Fibroblast of lung (primary cell): ENCODE measurements around the gene EXOSC10. TPM values are rescaled to one million over a fixed set of nuclear protein-coding genes. Genes with fewer than 3 reads are reported as not detected.

Experiments used
- DNase-seq, 2 donors: peaks; one replicate each; pipeline versions ENCODE4 v3.0.0 to v3.0.0-alpha.2; 2010; ENCODE audit warnings: low read depth in 2 of 2
- H2AFZ ChIP-seq: 2 replicates; pipeline ENCODE4 v1.5.1; 2012; ENCODE audit warnings: low read length, control low read depth, inconsistent platforms
- H3K27ac ChIP-seq: 2 replicates; pipeline ENCODE4 v1.5.1; 2011; ENCODE audit warnings: low read length, control low read depth; ENCODE audit not compliant: insufficient read depth
- H3K27me3 ChIP-seq: 2 replicates; pipeline ENCODE4 v1.5.1; 2011; ENCODE audit warnings: mild to moderate bottlenecking, low read length; ENCODE audit not compliant: control insufficient read depth, insufficient read depth
- H3K36me3 ChIP-seq: 2 replicates; pipeline ENCODE4 v1.5.1; 2011; ENCODE audit warnings: low read length; ENCODE audit not compliant: control insufficient read depth, insufficient read depth
- H3K4me1 ChIP-seq: 2 replicates; pipeline ENCODE4 v1.5.1; 2011; ENCODE audit warnings: low read length; ENCODE audit not compliant: control insufficient read depth, insufficient read depth; ENCODE audit errors: extremely low read depth
- H3K4me2 ChIP-seq: 2 replicates; pipeline ENCODE4 v1.5.1; 2011; ENCODE audit warnings: low read length, control low read depth; ENCODE audit not compliant: insufficient read depth; ENCODE audit errors: extremely low read depth
- H3K4me3 ChIP-seq, 4 experiments: fragments of 200-600 bp in 1 of 4; sonication (generic) in 1 of 4; replicated peaks in 1 of 4; 2 replicates each; pipeline ENCODE4 v1.5.1; 2011 to 2016; ENCODE audit warnings: low read length in 4 of 4, low read depth in 3 of 4, mild to moderate bottlenecking in 3 of 4, control low read depth in 2 of 4, inconsistent platforms in 1 of 4, mixed read lengths in 1 of 4; ENCODE audit not compliant: insufficient read depth in 1 of 4; ENCODE audit errors: control extremely low read depth in 1 of 4
- H3K79me2 ChIP-seq: 2 replicates; pipeline ENCODE4 v1.5.1; 2012; ENCODE audit warnings: mild to moderate bottlenecking, low read length, inconsistent platforms; ENCODE audit not compliant: control insufficient read depth, insufficient read depth
- H3K9ac ChIP-seq: 2 replicates; pipeline ENCODE4 v1.5.1; 2011; ENCODE audit warnings: mild to moderate bottlenecking, low read length, control low read depth; ENCODE audit not compliant: insufficient read depth
- H3K9me3 ChIP-seq: 2 replicates; pipeline ENCODE4 v1.5.1; 2012; ENCODE audit warnings: low read depth, low read length; ENCODE audit not compliant: control insufficient read depth, insufficient read depth
- H4K20me1 ChIP-seq: 2 replicates; pipeline ENCODE4 v1.5.1; 2011; ENCODE audit warnings: low read length; ENCODE audit not compliant: control insufficient read depth, insufficient read depth; ENCODE audit errors: extremely low read depth
- EZH2 ChIP-seq: IDR thresholded peaks from 2 replicates; pipeline ENCODE4 v1.5.1; 2012; ENCODE audit warnings: low read length, control low read depth, mild to moderate bottlenecking; ENCODE audit errors: missing control alignments
- polyA plus RNA-seq, 2 donors: library from polyadenylated mRNA; depleted of rRNA in 1 of 2; stranded (reverse) in 1 of 2; unstranded in 1 of 2; fragments of >200 nt; gene quantifications; 2 replicates each; pipeline ENCODE4 v1.2.1, GENCODE V29; 2011 to 2012; ENCODE audit warnings: missing spikeins in 1 of 2
- total RNA-seq: library from RNA; depleted of rRNA; stranded (reverse); fragments of >200 nt; gene quantifications from 2 replicates; pipeline ENCODE4 v1.2.1, GENCODE V29; 2014
- TF ChIP-seq, protein P1 (sequence below), 2 donors: IDR thresholded peaks in 1 of 2; conservative IDR thresholded peaks in 1 of 2; 1 replicate in 1 of 2; 2 replicates in 1 of 2; pipeline ENCODE4 v1.5.1; 2011 to 2012; ENCODE audit warnings: low read length in 2 of 2, control low read depth in 1 of 2, inconsistent platforms in 1 of 2, low read depth in 1 of 2, mild to moderate bottlenecking in 1 of 2

Gene EXOSC10
- total and polyA plus RNA-seq, 2 donors (not counting 1 experiment from before 2014, with no cell fraction given): 36.2 to 56.3 TPM

GRCh38 chr1:11027316-11027715 is 72.4 kb downstream of the EXOSC10 start:
- no peak overlapping the region for H3K9ac ChIP-seq
- no peaks in the 10 kb centered on the region for H3K27me3 ChIP-seq
- no peaks in the 10 kb centered on the region for H3K4me1 ChIP-seq
- no peak overlapping the region for H3K27ac ChIP-seq
- no peaks in the 10 kb centered on the region for H3K9me3 ChIP-seq
- H3K79me2 ChIP-seq: no peaks in the 10 kb centered on the region
- no peaks in the 10 kb centered on the region for H4K20me1 ChIP-seq
- H3K36me3 ChIP-seq: peaks cover 6% of the 10 kb centered on the region
- TF ChIP-seq EZH2: no peak
- TF ChIP-seq, protein P1, sequence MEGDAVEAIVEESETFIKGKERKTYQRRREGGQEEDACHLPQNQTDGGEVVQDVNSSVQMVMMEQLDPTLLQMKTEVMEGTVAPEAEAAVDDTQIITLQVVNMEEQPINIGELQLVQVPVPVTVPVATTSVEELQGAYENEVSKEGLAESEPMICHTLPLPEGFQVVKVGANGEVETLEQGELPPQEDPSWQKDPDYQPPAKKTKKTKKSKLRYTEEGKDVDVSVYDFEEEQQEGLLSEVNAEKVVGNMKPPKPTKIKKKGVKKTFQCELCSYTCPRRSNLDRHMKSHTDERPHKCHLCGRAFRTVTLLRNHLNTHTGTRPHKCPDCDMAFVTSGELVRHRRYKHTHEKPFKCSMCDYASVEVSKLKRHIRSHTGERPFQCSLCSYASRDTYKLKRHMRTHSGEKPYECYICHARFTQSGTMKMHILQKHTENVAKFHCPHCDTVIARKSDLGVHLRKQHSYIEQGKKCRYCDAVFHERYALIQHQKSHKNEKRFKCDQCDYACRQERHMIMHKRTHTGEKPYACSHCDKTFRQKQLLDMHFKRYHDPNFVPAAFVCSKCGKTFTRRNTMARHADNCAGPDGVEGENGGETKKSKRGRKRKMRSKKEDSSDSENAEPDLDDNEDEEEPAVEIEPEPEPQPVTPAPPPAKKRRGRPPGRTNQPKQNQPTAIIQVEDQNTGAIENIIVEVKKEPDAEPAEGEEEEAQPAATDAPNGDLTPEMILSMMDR (conservative IDR thresholded peaks at IDR 0.05 in 1 of 2, IDR thresholded peaks at IDR 0.05 in 1 of 2; ENCODE audit: low read depth in 1 of 2, low read length in 2 of 2): no peak
- H2AFZ ChIP-seq: no peak overlapping the region
- H3K4me3 ChIP-seq: no peak overlapping the region
- DNase-seq: no peak
- no peak overlapping the region for H3K4me2 ChIP-seq

- no peak overlapping the region for H3K4me2 ChIP-seq
- H3K27ac ChIP-seq: no peak overlapping the region
- DNase-seq: no peak
- H3K36me3 ChIP-seq: peaks cover 10% of the 10 kb centered on the region
- no peak overlapping the region for H2AFZ ChIP-seq
- H3K27me3 ChIP-seq: no peaks in the 10 kb centered on the region
- no peaks in the 10 kb centered on the region for H4K20me1 ChIP-seq
- no peak overlapping the region for H3K9ac ChIP-seq
- H3K79me2 ChIP-seq: no peaks in the 10 kb centered on the region
- no peaks in the 10 kb centered on the region for H3K9me3 ChIP-seq
- TF ChIP-seq, protein P1 (conservative IDR thresholded peaks at IDR 0.05 in 1 of 2, IDR thresholded peaks at IDR 0.05 in 1 of 2; ENCODE audit: low read depth in 1 of 2, low read length in 2 of 2): no peak
- no peak for TF ChIP-seq EZH2
- no peaks in the 10 kb centered on the region for H3K4me1 ChIP-seq
- no peak overlapping the region for H3K4me3 ChIP-seq
Measured at GRCh38 chr1:11026903-11027302, 72.8 kb downstream of the EXOSC10 start.

GRCh38 chr1:11026052-11026451 is 73.6 kb downstream of the EXOSC10 start:
- Histone ChIP-seq H3K27ac (no peak overlapping the region), H4K20me1 (no peaks in the 10 kb centered on the region), H3K79me2 (no peaks in the 10 kb centered on the region), H2AFZ (no peak overlapping the region), H3K4me3 (no peak overlapping the region), H3K9me3 (no peaks in the 10 kb centered on the region), H3K9ac (no peak overlapping the region), H3K36me3 (peaks cover 13% of the 10 kb centered on the region), H3K4me2 (no peak overlapping the region), H3K4me1 (no peaks in the 10 kb centered on the region), H3K27me3 (no peaks in the 10 kb centered on the region)
- DNase-seq: peak in 1 of 2 donors; percentile 21
- no peak for TF ChIP-seq EZH2
- TF ChIP-seq, protein P1 (conservative IDR thresholded peaks at IDR 0.05 in 1 of 2, IDR thresholded peaks at IDR 0.05 in 1 of 2; ENCODE audit: low read depth in 1 of 2, low read length in 2 of 2): no peak
